Fibroblast of skin of back (primary cell): ENCODE measurements around the gene IFNA5. TPM values are rescaled to one million over a fixed set of nuclear protein-coding genes. Genes with fewer than 3 reads are reported as not detected.
A peak's percentile ranks its signal among the peaks of the same experiment; 100 is the strongest.

ENCODE experiments used
- DNase-seq: peaks from one replicate; pipeline ENCODE4 v3.0.0-alpha.2; 2013
- polyA plus RNA-seq, 2 experiments: library from polyadenylated mRNA; unstranded; fragments of 120-200 nt; gene quantifications; one replicate each; pipeline ENCODE4 v1.2.1, GENCODE V29; 2013; ENCODE audit not compliant: insufficient read length in 2 of 2

Gene IFNA5
- not detected for polyA plus RNA-seq (2013, experiment 1 of 2; ENCODE audit: insufficient read length)
- polyA plus RNA-seq (2013, experiment 2 of 2; ENCODE audit: insufficient read length) = not detected

DNA sequence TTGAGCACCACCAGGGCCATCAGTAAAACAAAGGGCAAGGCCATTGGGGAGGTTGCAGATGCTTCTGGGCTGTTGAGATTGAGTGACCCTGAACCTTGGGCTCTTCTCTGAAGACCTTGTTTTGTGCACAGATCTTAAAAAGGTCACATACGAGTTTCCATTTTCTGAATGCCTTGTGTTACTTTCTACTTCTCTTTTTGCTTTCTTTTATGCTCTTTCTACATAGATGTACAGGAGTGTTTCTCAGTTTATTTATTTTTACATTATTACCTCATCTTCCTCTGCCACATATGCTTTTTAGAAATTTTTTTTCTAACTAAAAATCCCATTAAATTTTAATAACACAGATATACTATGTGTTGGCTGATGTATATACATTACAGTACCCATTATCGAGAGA lies at the start of gene IFNA5:
Gene IFNA5 (minus strand): TSS at position 101 of the 400 bp plus-strand sequence. CDS start 57 bp downstream, at position 44.
- DNase-seq = no peak

GRCh38 chr9:21350787-21351186 lies 45.7 kb upstream of the IFNA5 start, which contains the start of gene IFNA6:
IFNA6 (minus strand) TSS chr9:21350887; CDS start chr9:21350887, 0 bp downstream.
- DNase-seq = no peak

GRCh38 chr9:21348430-21348970 lies 43.4 kb upstream of the IFNA5 start:
- no peak for DNase-seq

- DNase-seq = no peak
Observed at GRCh38 chr9:21340735-21341134, 35.6 kb upstream of the IFNA5 start.

DNA sequence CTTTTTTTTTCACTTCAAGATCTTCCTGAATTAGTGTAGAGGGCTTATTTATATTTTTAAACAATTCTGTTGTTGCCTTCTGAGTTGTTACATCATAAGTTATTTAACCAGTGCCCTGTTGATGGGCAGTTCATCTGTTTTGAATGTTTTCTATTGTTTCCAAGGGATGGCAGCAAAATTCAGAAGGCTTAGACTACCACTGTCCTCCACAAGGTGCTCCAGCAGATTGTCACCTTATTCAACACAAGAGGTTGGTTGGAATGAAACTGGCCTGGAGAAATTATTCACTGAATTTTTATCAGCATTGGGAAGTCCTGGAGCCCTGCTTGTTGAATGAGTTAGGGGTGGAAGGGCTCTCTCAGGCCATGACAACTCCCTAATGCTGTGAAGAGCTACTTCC lies 31.3 kb upstream of the IFNA5 start:
- no peak for DNase-seq

- DNase-seq = peak; percentile 93
Observed at GRCh38 chr9:21334701-21335632, 29.9 kb upstream of the IFNA5 start, which contains the start of gene KLHL9. KLHL9 (minus strand) TSS chr9:21335404; CDS start chr9:21334859, 545 bp downstream.

DNA sequence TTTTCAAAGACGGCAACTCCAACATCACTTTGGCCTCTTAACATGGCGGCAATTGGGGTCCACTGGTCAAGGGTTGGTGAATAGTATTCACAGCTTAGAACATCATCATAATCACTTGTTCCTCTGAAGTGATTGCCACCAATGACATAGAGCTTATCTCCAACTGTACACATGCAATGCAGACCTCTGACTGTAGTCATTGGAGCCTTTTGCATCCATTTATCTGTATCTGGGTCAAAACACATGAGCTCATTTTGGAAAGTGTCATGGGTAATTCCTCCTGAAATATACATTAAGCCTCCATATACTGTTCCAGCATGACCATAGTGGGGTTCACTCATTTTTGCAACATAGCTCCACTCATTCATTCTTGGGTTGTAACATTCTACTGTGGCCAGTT lies 28.1 kb upstream of the IFNA5 start:
- no peak for DNase-seq

DNA sequence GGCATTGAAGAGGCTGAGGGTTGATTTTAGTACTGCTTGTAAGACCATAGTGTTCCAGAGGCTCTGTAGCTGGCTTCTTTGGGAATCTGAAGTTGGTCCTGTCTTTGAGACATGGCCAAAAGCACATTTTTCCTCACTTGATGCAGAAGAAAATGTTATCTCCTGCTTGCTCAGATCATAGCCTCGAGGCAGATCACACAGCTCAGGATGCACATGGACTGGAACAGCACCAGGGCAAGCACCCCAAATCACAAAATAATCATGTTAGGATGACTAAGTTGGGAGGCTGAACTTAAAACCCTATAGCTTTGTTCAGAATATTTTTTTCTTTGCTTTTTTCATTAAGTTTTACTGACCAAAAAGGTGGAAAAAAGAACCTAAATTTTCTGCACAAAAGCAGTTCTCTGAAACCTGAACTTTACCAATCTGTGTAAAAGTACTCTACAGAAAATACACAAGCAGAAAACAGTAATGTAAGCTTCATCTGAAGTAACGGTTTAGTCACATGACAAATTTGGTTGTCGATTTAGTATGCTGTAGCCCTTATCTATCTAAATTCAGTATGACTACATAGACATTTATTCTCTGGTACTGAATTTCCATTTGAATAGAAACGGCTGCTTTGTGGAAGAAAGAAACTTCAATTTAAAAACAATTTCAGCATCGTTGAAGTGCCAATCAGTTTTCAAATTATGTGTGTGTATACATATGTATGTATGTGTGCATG lies 26.7 kb upstream of the IFNA5 start:
- no peak for DNase-seq

- peak; percentile 44 for DNase-seq
Observed at GRCh38 chr9:21326526-21327139, 21.5 kb upstream of the IFNA5 start.

- DNase-seq = no peak
Observed at GRCh38 chr9:21324047-21324446, 18.9 kb upstream of the IFNA5 start.

- no peak for DNase-seq
Observed at GRCh38 chr9:21322911-21323461, 17.9 kb upstream of the IFNA5 start.

DNA sequence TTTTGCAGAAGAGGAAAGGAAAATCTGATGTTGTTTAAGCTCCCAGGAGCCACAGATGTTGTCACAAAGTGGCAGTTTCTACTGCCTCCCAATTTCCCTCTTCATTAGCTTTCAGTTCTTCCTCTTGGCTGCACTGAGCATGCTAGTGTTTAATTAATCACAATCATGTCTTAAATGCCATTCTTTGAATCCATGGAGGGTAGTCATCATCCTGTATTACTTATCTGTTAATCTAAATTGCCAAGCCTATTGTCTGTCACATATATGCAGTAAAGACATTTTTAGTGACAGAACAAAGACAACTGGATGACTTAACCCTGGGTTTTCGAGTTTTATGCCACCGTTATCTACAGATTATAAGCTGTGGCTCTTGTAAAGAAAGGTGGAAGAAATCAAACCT lies 15.4 kb upstream of the IFNA5 start:
- no peak for DNase-seq

- DNase-seq = peak; percentile 51
Observed at GRCh38 chr9:21317956-21318923, 13.1 kb upstream of the IFNA5 start.

- DNase-seq = no peak
Observed at GRCh38 chr9:21316860-21317259, 11.7 kb upstream of the IFNA5 start.

GRCh38 chr9:21316032-21316842 lies 11.1 kb upstream of the IFNA5 start:
- no peak for DNase-seq

GRCh38 chr9:21314152-21314551 lies 9.0 kb upstream of the IFNA5 start:
- DNase-seq = no peak

DNA sequence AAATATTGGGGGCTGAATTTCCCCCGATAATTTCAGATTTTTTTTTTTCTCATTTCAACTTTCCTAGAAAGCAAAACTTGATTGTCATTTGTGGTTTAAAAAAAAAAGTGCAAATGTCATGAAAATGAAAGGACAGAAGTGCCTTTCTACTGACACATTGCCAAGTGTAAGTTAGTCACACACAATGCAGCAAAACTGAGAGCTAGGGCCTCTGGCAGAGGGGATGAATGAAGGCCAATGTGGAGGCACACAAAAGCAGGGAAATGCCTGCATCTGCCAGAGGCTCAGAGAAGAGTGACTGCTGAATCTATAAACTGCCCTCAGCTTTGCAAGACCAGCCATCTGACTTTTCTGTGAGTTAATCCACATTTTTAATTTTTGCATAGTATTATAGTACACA lies 6.8 kb upstream of the IFNA5 start:
- DNase-seq = no peak

GRCh38 chr9:21295992-21296391 lies 9.1 kb downstream of the IFNA5 start:
- DNase-seq = no peak

DNA sequence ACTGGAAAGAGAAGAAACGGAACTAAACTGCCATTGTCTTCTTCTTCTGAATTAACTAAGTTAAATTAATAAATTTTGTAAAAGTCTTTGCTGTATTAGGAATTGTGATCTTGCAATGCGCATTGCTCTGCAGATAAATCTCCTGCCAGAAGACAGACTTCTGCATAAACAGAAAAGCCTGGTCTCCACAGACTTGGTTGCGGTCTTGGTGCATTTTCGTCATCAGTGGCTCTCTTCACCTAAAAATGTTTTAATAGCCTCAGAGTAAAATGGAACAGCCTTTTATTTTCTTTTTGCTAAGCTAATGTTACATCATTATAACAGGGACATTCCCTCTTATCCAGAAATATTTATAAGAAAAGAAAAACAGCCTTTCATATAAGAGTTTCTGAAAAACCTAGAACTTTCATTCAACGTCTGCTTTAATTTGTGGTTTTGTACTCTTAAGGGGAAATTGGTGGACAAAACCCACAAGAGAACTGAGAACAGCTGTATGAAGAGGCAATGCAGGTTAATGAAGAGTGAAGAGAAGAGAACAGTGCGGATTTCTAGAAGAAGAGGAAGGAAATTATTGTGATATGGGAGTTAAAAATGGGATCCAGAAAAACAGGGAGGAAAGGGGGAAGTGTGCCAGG lies 10.1 kb downstream of the IFNA5 start:
- DNase-seq = no peak

GRCh38 chr9:21294364-21294774 lies 10.7 kb downstream of the IFNA5 start:
- DNase-seq = peak; percentile 12
